Fibroblast of skin of abdomen (primary cell): ENCODE results near the gene PDLIM5.
"Not testable (repeated sequence)": the region's sequence is repeated elsewhere in the genome, so short reads cannot be mapped to it uniquely, and the experiment has no call there.

ENCODE experiments used
- DNase-seq: peaks from one replicate; pipeline ENCODE4 v3.0.0-alpha.2; 2013

PDLIM5 gene

GRCh38 chr4:94530073-94530472 is 78.3 kb downstream of the PDLIM5 start:
- no peak for DNase-seq

GRCh38 chr4:94531991-94532789 is 80.4 kb downstream of the PDLIM5 start:
- peak; percentile 57 for DNase-seq

DNA sequence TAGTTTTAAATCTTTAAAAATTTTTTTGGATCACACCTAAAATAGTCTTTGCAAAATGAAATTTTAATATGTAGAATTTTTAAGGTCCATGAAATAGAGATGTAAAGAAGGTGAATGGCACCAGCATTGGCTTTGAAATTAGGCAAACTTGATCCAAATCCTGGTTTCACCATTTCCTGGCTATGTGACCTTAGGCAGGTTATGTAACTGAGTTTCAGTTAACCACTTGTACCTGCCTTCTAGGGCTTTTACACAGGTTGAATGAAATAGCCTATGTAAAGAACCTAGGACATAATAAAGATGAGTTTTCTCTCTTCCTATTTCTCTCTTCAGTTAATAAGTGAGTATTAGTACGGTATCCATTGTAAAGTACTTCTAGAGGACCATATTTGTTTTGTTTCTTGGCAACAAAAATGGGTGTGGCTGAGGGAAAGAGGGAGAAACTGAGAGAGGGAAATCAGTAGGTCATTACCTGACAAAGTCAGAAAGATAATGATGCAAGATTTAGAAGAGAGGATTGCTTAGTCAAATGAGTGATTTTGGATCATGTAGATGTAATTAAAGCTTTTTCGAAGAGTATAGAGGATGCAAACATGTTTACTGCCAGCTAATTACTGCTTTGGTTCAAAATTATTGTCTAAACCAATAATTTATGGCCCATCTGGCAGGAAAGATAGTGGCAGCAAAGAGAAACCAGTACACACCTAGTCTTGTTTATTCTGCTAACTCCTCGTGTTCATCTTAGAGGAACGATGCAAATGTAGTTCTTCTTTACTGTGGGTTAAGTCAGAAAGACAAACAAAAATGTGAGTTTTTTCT is 81.9 kb downstream of the PDLIM5 start:
- no peak for DNase-seq

- DNase-seq, result no peak
Measured at GRCh38 chr4:94534401-94535312, 82.9 kb downstream of the PDLIM5 start.

DNA sequence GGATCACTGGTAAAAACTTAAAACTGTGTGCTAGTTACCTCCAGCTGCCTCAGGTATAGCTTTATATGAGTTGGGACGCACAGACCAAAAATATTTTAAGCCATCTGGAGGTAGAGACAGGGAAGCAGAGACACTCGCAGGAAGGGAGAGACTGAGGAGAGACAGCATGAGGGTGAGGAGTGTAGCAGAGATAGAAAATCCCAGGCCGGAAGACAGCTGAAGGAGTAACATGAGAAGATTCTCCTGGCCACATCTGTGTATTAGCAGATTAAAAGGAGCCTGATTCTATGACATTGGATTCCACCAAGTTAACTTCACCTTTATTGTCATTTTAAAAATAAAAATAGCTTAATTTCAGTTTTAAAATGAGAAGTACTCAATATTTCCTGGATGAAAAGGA is 84.3 kb downstream of the PDLIM5 start:
- DNase-seq, result no peak

DNA sequence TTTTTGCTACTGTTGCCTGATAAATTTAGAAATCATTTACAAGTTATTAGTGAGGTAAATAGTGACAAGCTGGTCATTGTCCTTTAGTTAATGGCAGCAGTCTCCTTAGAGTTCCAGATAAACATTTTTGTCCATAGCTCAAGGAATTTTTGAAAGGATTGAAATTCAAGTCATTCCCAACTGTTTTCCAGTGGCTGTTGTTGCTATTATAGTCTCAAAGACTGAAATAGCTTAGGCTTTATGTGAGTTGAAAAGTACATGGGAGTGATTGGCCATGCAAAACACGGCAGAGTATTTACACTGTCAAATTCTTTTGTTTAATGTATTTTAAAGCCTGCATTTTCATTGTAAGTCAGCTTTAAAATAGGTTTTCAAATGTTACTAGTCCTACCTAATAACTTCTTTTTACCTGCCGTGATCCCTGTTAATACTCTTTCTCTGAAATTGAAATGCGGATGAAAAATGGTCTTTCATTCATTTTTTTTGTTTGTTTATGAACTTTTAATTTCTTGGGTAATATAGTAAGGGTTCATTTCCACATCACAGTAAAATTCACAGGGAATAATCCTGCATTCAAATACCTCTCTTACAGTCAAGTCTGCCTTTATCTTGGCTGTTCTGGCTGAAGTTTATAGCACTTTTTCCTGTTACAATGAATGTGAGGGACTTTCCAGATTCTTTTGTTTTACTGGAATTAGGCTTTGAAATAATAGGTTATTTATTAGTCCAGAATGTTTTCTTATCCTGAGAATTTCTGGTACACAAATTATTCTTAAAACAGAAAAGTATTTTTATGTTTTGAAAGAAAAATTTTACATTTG is 85.1 kb downstream of the PDLIM5 start:
- no peak for DNase-seq

DNA sequence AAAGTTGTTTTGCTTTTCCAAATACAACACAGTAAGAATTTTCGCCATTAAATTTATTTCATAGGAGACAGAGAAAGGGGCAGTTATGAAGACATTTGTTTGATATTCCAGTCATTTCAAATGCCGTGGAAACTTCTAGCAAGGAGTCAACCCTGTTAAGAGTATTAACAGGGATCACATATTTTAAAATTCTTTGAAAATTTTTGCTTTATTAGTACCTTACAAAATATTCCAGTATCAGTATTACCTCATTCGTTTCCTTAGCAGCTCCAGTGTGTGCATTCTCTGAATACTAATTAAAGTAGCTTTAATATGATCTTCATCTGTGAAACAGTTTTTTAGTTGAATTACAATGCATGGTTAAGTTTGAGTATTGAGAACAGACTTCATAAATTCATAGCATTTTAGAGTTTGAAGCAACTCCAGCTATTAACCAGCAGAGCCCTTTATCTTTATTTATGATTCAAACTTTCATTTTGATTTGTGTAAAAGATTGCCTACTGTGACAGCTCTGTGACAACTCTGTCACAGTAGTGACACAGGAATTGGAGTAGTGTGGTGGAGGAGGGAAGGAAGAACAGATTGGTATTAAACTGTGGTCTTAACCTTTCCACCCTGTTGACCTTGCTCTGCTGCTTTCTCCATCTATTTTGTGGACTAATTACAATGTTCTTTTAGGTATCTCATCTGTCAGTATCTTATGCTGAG is 86.3 kb downstream of the PDLIM5 start:
- no peak for DNase-seq

- DNase-seq, result no peak
Measured at GRCh38 chr4:94540476-94540875, 88.7 kb downstream of the PDLIM5 start.

GRCh38 chr4:94544811-94545210 is 93.1 kb downstream of the PDLIM5 start:
- DNase-seq, result no peak

GRCh38 chr4:94545296-94545695 is 93.6 kb downstream of the PDLIM5 start:
- DNase-seq, result peak; percentile 68

DNA sequence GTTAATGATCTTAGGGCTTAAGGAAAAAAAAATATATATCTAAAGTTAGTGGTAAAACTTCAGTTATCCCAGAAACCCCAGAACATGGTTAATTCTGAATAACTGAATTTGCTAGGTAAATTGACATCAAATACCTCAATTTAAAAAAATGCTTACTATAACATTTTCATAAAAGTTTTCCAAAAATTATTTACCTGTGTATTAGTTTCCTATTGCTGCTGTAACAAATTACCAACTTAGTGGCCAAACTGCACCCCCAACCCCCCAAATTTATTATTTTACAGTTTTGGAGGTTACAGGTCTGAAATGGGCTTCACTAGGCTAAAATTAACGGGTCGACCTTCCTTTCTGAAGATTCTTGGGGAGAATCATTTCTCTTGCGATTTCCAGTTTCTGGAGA is 95.2 kb downstream of the PDLIM5 start:
- no peak for DNase-seq

GRCh38 chr4:94548571-94548970 is 96.8 kb downstream of the PDLIM5 start:
- DNase-seq, result peak; percentile 73

- no peak for DNase-seq
Measured at GRCh38 chr4:94550352-94550751, 98.6 kb downstream of the PDLIM5 start.

DNA sequence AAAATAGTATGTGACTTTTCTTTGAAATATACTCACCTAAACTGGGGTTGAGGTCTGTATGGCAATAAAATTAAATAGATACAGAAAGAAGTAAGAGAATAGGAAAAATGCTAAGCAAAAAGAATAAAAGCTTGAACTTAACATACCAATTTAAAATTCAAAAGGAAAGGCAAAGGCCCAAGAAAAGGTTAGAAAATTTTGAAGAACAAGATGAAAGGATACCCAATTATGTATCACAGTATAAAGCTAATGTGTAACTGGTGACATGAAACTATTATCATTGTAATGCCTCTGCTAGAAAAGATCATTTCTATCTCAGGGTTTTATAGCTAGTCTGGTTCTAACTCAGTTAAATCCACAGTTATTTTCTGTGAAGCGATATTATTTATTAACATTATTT is 99.1 kb downstream of the PDLIM5 start:
- no peak for DNase-seq

- DNase-seq, result peak; percentile 67
Measured at GRCh38 chr4:94551643-94552564, 100.2 kb downstream of the PDLIM5 start.

GRCh38 chr4:94556047-94556446 is 104.3 kb downstream of the PDLIM5 start:
- DNase-seq, result not testable (repeated sequence)

- DNase-seq, result not testable (repeated sequence)
Measured at GRCh38 chr4:94557632-94558031, 105.9 kb downstream of the PDLIM5 start.

GRCh38 chr4:94558392-94558904 is 106.7 kb downstream of the PDLIM5 start:
- no peak for DNase-seq

- peak; percentile 55 for DNase-seq
Measured at GRCh38 chr4:94559351-94559806, 107.6 kb downstream of the PDLIM5 start.
